ENCODE data around the gene DRC7.

Gene DRC7

GRCh38 chr16:57699481-57699880 lies 4.9 kb downstream of the DRC7 start:
- no peak for DNase-seq (ENCODE audit: low read depth)
- no peaks in the 10 kb centered on the region for H3K36me3 ChIP-seq (ENCODE audit: control insufficient read depth, insufficient read depth, low read length, severe bottlenecking)
- peaks cover 34% of the 10 kb centered on the region for H3K27me3 ChIP-seq (replicated peaks; ENCODE audit: control insufficient read depth, insufficient read depth, low read length)

GRCh38 chr16:57699899-57700298 lies 5.3 kb downstream of the DRC7 start:
- no peaks in the 10 kb centered on the region for H3K9me3 ChIP-seq (ENCODE audit: control insufficient read depth, low read length)
- H3K4me3 ChIP-seq (ENCODE audit: low read length): no peak overlapping the region
- no peak overlapping the region for H3K9ac ChIP-seq (ENCODE audit: low read length)
- peaks cover 36% of the 10 kb centered on the region for H3K27me3 ChIP-seq (replicated peaks; ENCODE audit: control insufficient read depth, insufficient read depth, low read length)
- no peaks in the 10 kb centered on the region for H3K4me1 ChIP-seq (ENCODE audit: control insufficient read depth, insufficient read depth, low read length)
- no peaks in the 10 kb centered on the region for H3K36me3 ChIP-seq (ENCODE audit: control insufficient read depth, insufficient read depth, low read length, severe bottlenecking)
- no peak for DNase-seq (ENCODE audit: low read depth)

More at GRCh38 chr16:57699481-57699880, 4.9 kb downstream of the DRC7 start:
- no peak overlapping the region for H3K9ac ChIP-seq (ENCODE audit: low read length)
- H3K9me3 ChIP-seq (ENCODE audit: control insufficient read depth, low read length): no peaks in the 10 kb centered on the region
- H3K4me1 ChIP-seq (ENCODE audit: control insufficient read depth, insufficient read depth, low read length): no peaks in the 10 kb centered on the region
- H3K4me3 ChIP-seq (ENCODE audit: low read length): no peak overlapping the region

GRCh38 chr16:57700781-57701551 lies 6.4 kb downstream of the DRC7 start:
- Histone ChIP-seq H3K4me1 (ENCODE audit: control insufficient read depth, insufficient read depth, low read length) (no peaks in the 10 kb centered on the region), H3K27me3 (replicated peaks; ENCODE audit: control insufficient read depth, insufficient read depth, low read length) (peaks cover 36% of the 10 kb centered on the region), H3K9me3 (ENCODE audit: control insufficient read depth, low read length) (peaks cover 4% of the 10 kb centered on the region), H3K4me3 (ENCODE audit: low read length) (no peak overlapping the region), H3K9ac (ENCODE audit: low read length) (no peak overlapping the region), H3K36me3 (ENCODE audit: control insufficient read depth, insufficient read depth, low read length, severe bottlenecking) (no peaks in the 10 kb centered on the region)
- DNase-seq (ENCODE audit: low read depth): no peak

- Histone ChIP-seq H3K4me1 (ENCODE audit: control insufficient read depth, insufficient read depth, low read length) (no peaks in the 10 kb centered on the region), H3K27me3 (replicated peaks; ENCODE audit: control insufficient read depth, insufficient read depth, low read length) (peaks cover 36% of the 10 kb centered on the region), H3K36me3 (ENCODE audit: control insufficient read depth, insufficient read depth, low read length, severe bottlenecking) (no peaks in the 10 kb centered on the region), H3K9me3 (ENCODE audit: control insufficient read depth, low read length) (peaks cover 4% of the 10 kb centered on the region), H3K4me3 (ENCODE audit: low read length) (no peak overlapping the region), H3K9ac (ENCODE audit: low read length) (no peak overlapping the region)
- no peak for DNase-seq (ENCODE audit: low read depth)
These were observed 7.3 kb downstream of the DRC7 start for GRCh38 chr16:57701759-57702371.

GRCh38 chr16:57703416-57704010 lies 8.9 kb downstream of the DRC7 start:
- Histone ChIP-seq H3K27me3 (replicated peaks; ENCODE audit: control insufficient read depth, insufficient read depth, low read length) (peaks cover 31% of the 10 kb centered on the region), H3K4me3 (ENCODE audit: low read length) (no peak overlapping the region), H3K4me1 (ENCODE audit: control insufficient read depth, insufficient read depth, low read length) (no peaks in the 10 kb centered on the region), H3K9me3 (ENCODE audit: control insufficient read depth, low read length) (peaks cover 4% of the 10 kb centered on the region), H3K9ac (ENCODE audit: low read length) (no peak overlapping the region), H3K36me3 (ENCODE audit: control insufficient read depth, insufficient read depth, low read length, severe bottlenecking) (no peaks in the 10 kb centered on the region)
- DNase-seq (ENCODE audit: low read depth): no peak

- no peak for DNase-seq (ENCODE audit: low read depth)
- Histone ChIP-seq H3K9ac (ENCODE audit: low read length) (no peak overlapping the region), H3K4me3 (ENCODE audit: low read length) (no peak overlapping the region), H3K27me3 (replicated peaks; ENCODE audit: control insufficient read depth, insufficient read depth, low read length) (peaks cover 27% of the 10 kb centered on the region), H3K36me3 (ENCODE audit: control insufficient read depth, insufficient read depth, low read length, severe bottlenecking) (no peaks in the 10 kb centered on the region), H3K9me3 (ENCODE audit: control insufficient read depth, low read length) (peaks cover 4% of the 10 kb centered on the region), H3K4me1 (ENCODE audit: control insufficient read depth, insufficient read depth, low read length) (no peaks in the 10 kb centered on the region)
These were observed 9.7 kb downstream of the DRC7 start for GRCh38 chr16:57704011-57704904.

GRCh38 chr16:57704905-57705852 lies 10.6 kb downstream of the DRC7 start:
- no peak overlapping the region for H3K9ac ChIP-seq (ENCODE audit: low read length)
- peaks cover 23% of the 10 kb centered on the region for H3K27me3 ChIP-seq (replicated peaks; ENCODE audit: control insufficient read depth, insufficient read depth, low read length)
- no peak for DNase-seq (ENCODE audit: low read depth)
- no peaks in the 10 kb centered on the region for H3K4me1 ChIP-seq (ENCODE audit: control insufficient read depth, insufficient read depth, low read length)
- H3K9me3 ChIP-seq (ENCODE audit: control insufficient read depth, low read length): peaks cover 4% of the 10 kb centered on the region
- H3K4me3 ChIP-seq (ENCODE audit: low read length): no peak overlapping the region
- H3K36me3 ChIP-seq (ENCODE audit: control insufficient read depth, insufficient read depth, low read length, severe bottlenecking): no peaks in the 10 kb centered on the region

GRCh38 chr16:57706717-57707116 lies 12.1 kb downstream of the DRC7 start:
- no peak for DNase-seq (ENCODE audit: low read depth)
- Histone ChIP-seq H3K27me3 (replicated peaks; ENCODE audit: control insufficient read depth, insufficient read depth, low read length) (peaks cover 28% of the 10 kb centered on the region), H3K36me3 (ENCODE audit: control insufficient read depth, insufficient read depth, low read length, severe bottlenecking) (no peaks in the 10 kb centered on the region), H3K4me1 (ENCODE audit: control insufficient read depth, insufficient read depth, low read length) (no peaks in the 10 kb centered on the region), H3K4me3 (ENCODE audit: low read length) (no peak overlapping the region), H3K9me3 (ENCODE audit: control insufficient read depth, low read length) (peaks cover 4% of the 10 kb centered on the region), H3K9ac (ENCODE audit: low read length) (no peak overlapping the region)

- no peak for DNase-seq (ENCODE audit: low read depth)
- H3K27me3 ChIP-seq (replicated peaks; ENCODE audit: control insufficient read depth, insufficient read depth, low read length): peaks cover 31% of the 10 kb centered on the region
- H3K9me3 ChIP-seq (ENCODE audit: control insufficient read depth, low read length): peaks cover 4% of the 10 kb centered on the region
- H3K4me1 ChIP-seq (ENCODE audit: control insufficient read depth, insufficient read depth, low read length): no peaks in the 10 kb centered on the region
- H3K9ac ChIP-seq (ENCODE audit: low read length): no peak overlapping the region
- no peaks in the 10 kb centered on the region for H3K36me3 ChIP-seq (ENCODE audit: control insufficient read depth, insufficient read depth, low read length, severe bottlenecking)
- H3K4me3 ChIP-seq (ENCODE audit: low read length): no peak overlapping the region
These were observed 12.7 kb downstream of the DRC7 start for GRCh38 chr16:57707331-57707730.

- no peak overlapping the region for H3K9ac ChIP-seq (ENCODE audit: low read length)
- H3K9me3 ChIP-seq (ENCODE audit: control insufficient read depth, low read length): peaks cover 4% of the 10 kb centered on the region
- no peak overlapping the region for H3K4me3 ChIP-seq (ENCODE audit: low read length)
- H3K27me3 ChIP-seq (replicated peaks; ENCODE audit: control insufficient read depth, insufficient read depth, low read length): peaks cover 36% of the 10 kb centered on the region
- H3K36me3 ChIP-seq (ENCODE audit: control insufficient read depth, insufficient read depth, low read length, severe bottlenecking): no peaks in the 10 kb centered on the region
- no peaks in the 10 kb centered on the region for H3K4me1 ChIP-seq (ENCODE audit: control insufficient read depth, insufficient read depth, low read length)
- no peak for DNase-seq (ENCODE audit: low read depth)
These were observed 13.6 kb downstream of the DRC7 start for GRCh38 chr16:57708168-57708567.

Measured in adipocyte (in vitro differentiated cells).